IMR-90 (cell line): ENCODE measurements around the gene VWCE.

Experiments
- CTCF ChIP-seq: conservative IDR thresholded peaks from 2 replicates; pipeline ENCODE4 v1.5.1; 2012; ENCODE audit warnings: mild to moderate bottlenecking, low read depth, low read length, improper control_type of control experiment
- USF2 ChIP-seq: fragments of 150-350 bp; IDR thresholded peaks from 2 replicates; pipeline ENCODE4 v1.6.1; 2017; ENCODE audit warnings: mild to moderate bottlenecking, antibody characterized with exemption, low read length, low read depth

GRCh38 chr11:61278001-61278470 is 17.1 kb downstream of the VWCE start:
- TF ChIP-seq CTCF, result no peak
- TF ChIP-seq USF2, result no peak
